Retinal pigment epithelial cell (primary cell): Measurements from ENCODE around the gene STRA6.

ENCODE experiments used
- DNase-seq: peaks from one replicate; pipeline ENCODE4 v3.0.0-alpha.2; 2010; ENCODE audit warnings: low read depth
- H3K4me3 ChIP-seq: 2 replicates; pipeline ENCODE4 v1.5.1; 2011; ENCODE audit warnings: mild to moderate bottlenecking, low read length, control low read depth, moderate library complexity
- CTCF ChIP-seq: conservative IDR thresholded peaks from 2 replicates; pipeline ENCODE4 v1.5.1; 2011; ENCODE audit warnings: low read depth, low read length, control low read depth, inconsistent platforms

Gene STRA6

GRCh38 chr15:74217907-74218885, 15.6 kb upstream of the STRA6 start:
- no peak for DNase-seq
- H3K4me3 ChIP-seq: no peak overlapping the region
- no peak for TF ChIP-seq CTCF

GRCh38 chr15:74216949-74217348, 14.4 kb upstream of the STRA6 start:
- H3K4me3 ChIP-seq: no peak overlapping the region
- no peak for DNase-seq
- no peak for TF ChIP-seq CTCF

GRCh38 chr15:74215958-74216357, 13.4 kb upstream of the STRA6 start:
- H3K4me3 ChIP-seq: no peak overlapping the region
- no peak for DNase-seq
- TF ChIP-seq CTCF: no peak

GRCh38 chr15:74214324-74215021, 11.9 kb upstream of the STRA6 start:
- DNase-seq: no peak
- TF ChIP-seq CTCF: no peak
- H3K4me3 ChIP-seq: no peak overlapping the region

GRCh38 chr15:74213858-74214284, 11.3 kb upstream of the STRA6 start:
- TF ChIP-seq CTCF: no peak
- DNase-seq: no peak
- H3K4me3 ChIP-seq: no peak overlapping the region

- DNase-seq: no peak
- H3K4me3 ChIP-seq: no peak overlapping the region
- no peak for TF ChIP-seq CTCF
Measured at GRCh38 chr15:74212494-74212893, 9.9 kb upstream of the STRA6 start.
